Mesendoderm (in vitro differentiated cells): Measurements from ENCODE around the gene MSANTD7.
A peak's percentile ranks its signal among the peaks of the same experiment; 100 is the strongest.
"Not testable (repeated sequence)": the region's sequence is repeated elsewhere in the genome, so short reads cannot be mapped to it uniquely, and the experiment has no call there.

ENCODE experiments used
- DNase-seq: peaks from one replicate; pipeline ENCODE4 v3.0.0; 2013
- H2AK5ac ChIP-seq: 2 replicates; pipeline ENCODE4 v1.6.1; 2013; ENCODE audit warnings: low read length, inconsistent platforms
- H2BK120ac ChIP-seq: 2 replicates; pipeline ENCODE4 v1.6.1; 2013; ENCODE audit warnings: low read depth, mild to moderate bottlenecking, low read length, moderate library complexity, mixed read lengths
- H2BK15ac ChIP-seq: replicated peaks from 2 replicates; pipeline ENCODE4 v1.6.1; 2013; ENCODE audit warnings: low read depth, mild to moderate bottlenecking, moderate library complexity
- H2BK5ac ChIP-seq: 2 replicates; pipeline ENCODE4 v1.6.1; 2013; ENCODE audit warnings: low read length, inconsistent platforms
- H3K18ac ChIP-seq: 2 replicates; pipeline ENCODE4 v1.6.1; 2013; ENCODE audit warnings: mild to moderate bottlenecking, low read length, mixed read lengths
- H3K23ac ChIP-seq: one replicate; pipeline ENCODE4 v1.6.1; 2013; ENCODE audit warnings: low read length
- H3K27ac ChIP-seq: 2 replicates; pipeline ENCODE4 v1.5.1; 2013; ENCODE audit warnings: low read depth, mild to moderate bottlenecking, inconsistent platforms, low read length, moderate library complexity
- H3K27me3 ChIP-seq: 2 replicates; pipeline ENCODE4 v1.6.1; 2013; ENCODE audit warnings: low read length, control low read depth, mild to moderate bottlenecking, inconsistent platforms; ENCODE audit not compliant: insufficient read depth, poor library complexity
- H3K36me3 ChIP-seq: 2 replicates; pipeline ENCODE4 v1.6.1; 2013; ENCODE audit warnings: low read length, inconsistent platforms; ENCODE audit not compliant: control insufficient read depth, insufficient read depth
- H3K4ac ChIP-seq: one replicate; pipeline ENCODE4 v1.6.1; 2013; ENCODE audit warnings: low read depth, mild to moderate bottlenecking, low read length, moderate library complexity
- H3K4me1 ChIP-seq: 2 replicates; pipeline ENCODE4 v1.6.1; 2013; ENCODE audit warnings: low read depth, low read length, inconsistent platforms; ENCODE audit not compliant: control insufficient read depth
- H3K4me2 ChIP-seq: 2 replicates; pipeline ENCODE4 v1.6.1; 2013; ENCODE audit warnings: low read length
- H3K4me3 ChIP-seq: 2 replicates; pipeline ENCODE4 v1.5.1; 2013; ENCODE audit warnings: mild to moderate bottlenecking, low read length
- H3K56ac ChIP-seq: one replicate; pipeline ENCODE4 v1.6.1; 2013; ENCODE audit warnings: low read length
- H3K79me1 ChIP-seq: 2 replicates; pipeline ENCODE4 v1.6.1; 2013; ENCODE audit warnings: low read length, inconsistent platforms
- H3K79me2 ChIP-seq: 2 replicates; pipeline ENCODE4 v1.6.1; 2013; ENCODE audit warnings: mild to moderate bottlenecking, low read length; ENCODE audit not compliant: control insufficient read depth, insufficient read depth
- H3K9ac ChIP-seq: 2 replicates; pipeline ENCODE4 v1.6.1; 2013; ENCODE audit warnings: low read length, inconsistent platforms
- H4K5ac ChIP-seq: one replicate; pipeline ENCODE4 v1.6.1; 2013; ENCODE audit warnings: low read length
- H4K8ac ChIP-seq: one replicate; pipeline ENCODE4 v1.6.1; 2013; ENCODE audit warnings: low read depth, mild to moderate bottlenecking, control low read depth, low read length, moderate library complexity
- WGBS: extraction: QIAGEN DNeasy Blood & Tissue Kit; methylation state at CpG from one replicate; pipeline ENCODE4 v1.1.7; 2013; ENCODE audit warnings: low lambda C conversion rate, missing lambda C conversion rate; ENCODE audit not compliant: insufficient coverage; ENCODE audit errors: extremely low coverage; 5-methylcytosine and 5-hydroxymethylcytosine counted together

MSANTD7 gene

DNA sequence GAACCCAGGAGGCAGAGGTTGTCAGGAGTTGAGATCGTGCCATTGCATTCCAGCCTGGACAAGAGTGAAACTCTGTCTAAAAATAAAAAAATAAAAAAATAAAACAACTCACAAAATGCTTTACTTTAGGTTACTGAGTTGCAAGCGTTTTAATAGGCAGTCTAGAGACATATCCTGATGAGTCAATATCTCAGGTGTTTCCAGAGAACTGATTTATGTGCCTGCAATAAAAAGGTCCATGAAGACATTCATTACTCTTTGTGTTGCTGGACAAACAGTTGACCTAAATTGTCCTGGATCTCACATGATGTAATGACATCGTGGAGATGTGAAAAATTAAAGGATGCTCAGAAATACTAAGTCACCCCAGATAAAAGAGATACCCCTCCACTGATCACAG is 31.8 kb upstream of the MSANTD7 start:
- Histone ChIP-seq H3K4me2 (no peak overlapping the region), H3K27ac (no peak overlapping the region), H2BK120ac (no peak overlapping the region), H3K36me3 (no peaks in the 10 kb centered on the region), H2BK15ac (no peak overlapping the region), H3K4me1 (no peaks in the 10 kb centered on the region), H3K79me1 (no peaks in the 10 kb centered on the region), H3K4me3 (no peak overlapping the region), H3K27me3 (no peaks in the 10 kb centered on the region), H2BK5ac (no peak overlapping the region), H2AK5ac (no peak overlapping the region), H4K8ac (no peak overlapping the region), H3K4ac (no peak overlapping the region), H3K56ac (no peak overlapping the region), H4K5ac (no peak overlapping the region), H3K79me2 (no peaks in the 10 kb centered on the region), H3K23ac (no peak overlapping the region), H3K9ac (no peak overlapping the region), H3K18ac (no peak overlapping the region)
- DNase-seq, result no peak
- WGBS, result no CpG with 5 or more reads among the region's 3 CpGs

DNA sequence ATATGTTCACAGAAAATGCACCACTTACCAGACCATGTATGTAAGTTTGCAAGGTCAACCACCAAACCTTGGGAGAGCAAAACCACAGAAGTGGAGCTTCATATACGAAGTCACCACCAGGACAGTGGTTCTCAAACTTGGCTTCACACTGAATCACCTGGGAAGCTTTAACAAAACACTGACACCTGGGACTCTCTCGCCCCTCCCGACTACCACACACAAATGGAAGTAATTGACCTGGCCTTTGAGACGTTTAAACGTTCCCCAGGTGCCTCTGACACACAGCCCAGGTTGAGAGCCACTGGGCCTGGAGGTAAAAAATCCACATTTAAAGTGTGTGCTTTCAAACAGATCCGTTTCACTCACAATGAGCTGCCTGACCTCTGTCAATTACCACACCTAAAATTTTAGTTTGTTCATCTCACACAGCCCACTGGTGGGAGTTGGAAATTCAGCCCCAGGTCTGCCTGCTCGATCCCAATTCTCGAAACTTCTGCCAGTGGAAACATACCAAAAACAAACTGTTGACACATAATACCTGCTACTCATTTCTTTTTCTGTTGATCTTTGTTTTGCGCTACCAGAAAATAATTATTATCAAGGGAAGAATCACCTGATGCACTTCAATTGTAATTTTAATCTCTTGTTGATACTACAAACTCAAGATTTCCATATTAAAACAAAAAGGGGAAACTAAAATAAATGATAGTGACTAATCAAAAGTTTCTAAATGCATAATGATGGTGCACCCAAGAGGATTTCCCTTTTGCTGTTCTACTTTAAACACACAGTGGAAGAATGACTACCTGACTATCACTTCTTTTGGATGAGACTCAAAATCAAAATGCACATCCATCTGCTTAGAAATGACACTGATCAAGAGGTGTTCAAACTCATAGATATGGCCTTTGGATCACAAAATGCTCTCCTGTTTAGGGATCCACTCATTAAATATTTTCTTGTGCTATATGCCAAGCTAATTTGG is 26.8 kb upstream of the MSANTD7 start:
- H3K36me3 ChIP-seq, result no peaks in the 10 kb centered on the region
- no peak overlapping the region for H3K4me3 ChIP-seq
- H2BK15ac ChIP-seq, result no peak overlapping the region
- H3K27me3 ChIP-seq, result no peaks in the 10 kb centered on the region
- H3K9ac ChIP-seq, result no peak overlapping the region
- no peak overlapping the region for H2BK5ac ChIP-seq
- H3K56ac ChIP-seq, result no peak overlapping the region
- no peak overlapping the region for H4K5ac ChIP-seq
- no peaks in the 10 kb centered on the region for H3K4me1 ChIP-seq
- no peak overlapping the region for H3K23ac ChIP-seq
- no peak overlapping the region for H3K18ac ChIP-seq
- no peaks in the 10 kb centered on the region for H3K79me2 ChIP-seq
- no peak overlapping the region for H3K27ac ChIP-seq
- H3K4me2 ChIP-seq, result no peak overlapping the region
- H3K79me1 ChIP-seq, result no peaks in the 10 kb centered on the region
- no peak overlapping the region for H2AK5ac ChIP-seq
- no peak for DNase-seq
- WGBS, result no CpG with 5 or more reads among the region's 9 CpGs
- H4K8ac ChIP-seq, result no peak overlapping the region
- H3K4ac ChIP-seq, result no peak overlapping the region
- H2BK120ac ChIP-seq, result no peak overlapping the region

DNA sequence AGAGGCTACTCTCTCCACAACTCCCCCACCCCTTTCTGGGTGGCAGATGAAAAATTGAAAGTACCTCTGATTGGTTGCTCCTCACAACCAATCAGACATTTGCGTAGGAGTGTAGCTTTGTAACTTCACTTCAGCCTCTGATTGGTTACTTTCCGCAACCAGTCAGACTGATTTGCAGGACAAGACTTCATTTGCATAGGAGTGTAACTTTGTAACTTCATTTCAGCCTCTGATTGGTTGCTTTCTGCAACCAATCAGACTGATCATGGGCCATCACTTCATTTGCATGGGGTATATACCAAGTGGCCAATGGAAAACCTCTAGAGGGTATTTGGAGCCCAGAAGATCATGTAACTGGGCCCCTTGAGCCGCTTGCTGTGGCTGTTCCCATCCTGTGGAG is 25.8 kb upstream of the MSANTD7 start:
- H3K27ac ChIP-seq, result no peak overlapping the region
- WGBS, result no CpG with 5 or more reads among the region's 3 CpGs
- H2BK15ac ChIP-seq, result no peak overlapping the region
- peak; percentile 49 for DNase-seq
- H2AK5ac ChIP-seq, result no peak overlapping the region
- no peak overlapping the region for H3K56ac ChIP-seq
- no peak overlapping the region for H3K4me2 ChIP-seq
- no peak overlapping the region for H3K4me3 ChIP-seq
- H3K18ac ChIP-seq, result no peak overlapping the region
- no peak overlapping the region for H3K4ac ChIP-seq
- H4K8ac ChIP-seq, result no peak overlapping the region
- no peaks in the 10 kb centered on the region for H3K4me1 ChIP-seq
- H3K9ac ChIP-seq, result no peak overlapping the region
- H3K27me3 ChIP-seq, result no peaks in the 10 kb centered on the region
- H2BK5ac ChIP-seq, result no peak overlapping the region
- no peaks in the 10 kb centered on the region for H3K79me1 ChIP-seq
- no peaks in the 10 kb centered on the region for H3K79me2 ChIP-seq
- H3K23ac ChIP-seq, result no peak overlapping the region
- no peak overlapping the region for H2BK120ac ChIP-seq
- H3K36me3 ChIP-seq, result no peaks in the 10 kb centered on the region
- H4K5ac ChIP-seq, result no peak overlapping the region

DNA sequence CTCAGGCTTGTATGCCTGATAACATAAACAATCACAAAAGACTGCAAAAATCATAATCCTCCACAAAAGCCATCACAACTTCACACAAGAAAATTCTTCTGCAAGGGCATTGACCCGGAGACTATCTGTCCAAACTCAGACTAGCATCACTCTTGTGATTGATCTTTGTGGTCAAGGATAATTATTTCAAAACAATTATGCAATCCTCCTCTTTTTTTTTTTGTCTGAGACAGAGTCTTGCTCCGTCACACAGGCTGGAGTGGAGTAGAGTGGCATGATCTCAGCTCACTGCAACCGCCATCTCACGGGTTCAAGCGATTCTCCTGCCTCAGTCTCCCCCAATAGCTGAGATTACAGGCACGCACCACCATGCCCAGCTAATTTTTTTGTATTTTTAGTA is 22.4 kb upstream of the MSANTD7 start:
- no peak for DNase-seq
- no peak overlapping the region for H3K56ac ChIP-seq
- no peak overlapping the region for H2BK5ac ChIP-seq
- no peak overlapping the region for H4K8ac ChIP-seq
- no peaks in the 10 kb centered on the region for H3K36me3 ChIP-seq
- WGBS, result no CpG with 5 or more reads among the region's 6 CpGs
- H3K27me3 ChIP-seq, result no peaks in the 10 kb centered on the region
- no peak overlapping the region for H3K4me2 ChIP-seq
- no peak overlapping the region for H3K4me3 ChIP-seq
- no peak overlapping the region for H3K23ac ChIP-seq
- no peak overlapping the region for H4K5ac ChIP-seq
- no peak overlapping the region for H3K9ac ChIP-seq
- no peak overlapping the region for H3K4ac ChIP-seq
- H3K18ac ChIP-seq, result no peak overlapping the region
- H2AK5ac ChIP-seq, result no peak overlapping the region
- H3K4me1 ChIP-seq, result no peaks in the 10 kb centered on the region
- no peaks in the 10 kb centered on the region for H3K79me2 ChIP-seq
- no peaks in the 10 kb centered on the region for H3K79me1 ChIP-seq
- H3K27ac ChIP-seq, result no peak overlapping the region
- no peak overlapping the region for H2BK15ac ChIP-seq
- no peak overlapping the region for H2BK120ac ChIP-seq

DNA sequence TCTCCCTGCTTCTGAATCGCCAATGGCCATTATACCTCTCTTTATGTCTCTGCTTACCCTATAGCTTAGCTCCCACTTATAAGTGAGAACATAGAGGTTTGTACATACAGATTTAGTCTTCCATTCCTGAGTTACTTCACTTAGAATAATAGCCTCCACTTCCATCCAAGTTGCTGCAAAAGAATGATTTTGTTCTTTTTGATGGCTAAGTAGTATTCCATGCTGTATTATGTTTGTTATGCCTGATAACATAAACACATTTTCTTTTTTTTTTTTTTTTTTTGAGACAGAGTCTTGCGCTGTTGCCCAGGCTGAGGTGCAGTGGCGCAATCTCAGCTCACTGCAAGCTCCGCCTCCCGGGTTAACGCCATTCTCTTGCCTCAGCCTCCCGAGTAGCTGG is 21.4 kb upstream of the MSANTD7 start:
- DNase-seq, H2AK5ac ChIP-seq, H4K5ac ChIP-seq, H3K9ac ChIP-seq, H2BK15ac ChIP-seq, H3K79me2 ChIP-seq, H3K4me3 ChIP-seq, H3K36me3 ChIP-seq, H2BK120ac ChIP-seq, H3K79me1 ChIP-seq, H3K27me3 ChIP-seq, H3K56ac ChIP-seq, H3K4me1 ChIP-seq, H4K8ac ChIP-seq, H3K23ac ChIP-seq, H3K4me2 ChIP-seq, H3K27ac ChIP-seq, H3K18ac ChIP-seq, H3K4ac ChIP-seq, H2BK5ac ChIP-seq: not testable (repeated sequence)
- no CpG with 5 or more reads among the region's 7 CpGs for WGBS
